NCI-H187 (cell line): ENCODE data around the gene HERC3.

ENCODE experiments used
- DNase-seq, 2 experiments: peaks; one replicate each; lab custom pipeline; 2025; lab: John Stamatoyannopoulos, UW

The HERC3 gene

GRCh38 chr4:88591787-88592599 lies at the start of gene HERC3:
TSS of gene HERC3 (plus strand) at chr4:88592480. CDS start at chr4:88605824, 13,344 bp downstream.
- DNase-seq = peak; percentile 80 to 93

GRCh38 chr4:88549815-88550214 lies 42.5 kb upstream of the HERC3 start:
- DNase-seq = no peak

GRCh38 chr4:88567591-88567990 lies 24.7 kb upstream of the HERC3 start:
- DNase-seq = no peak

GRCh38 chr4:88570001-88570400 lies 22.3 kb upstream of the HERC3 start:
- no peak for DNase-seq

GRCh38 chr4:88573276-88573980 lies 18.9 kb upstream of the HERC3 start:
- DNase-seq = no peak

- DNase-seq = no peak
These were observed 18.3 kb upstream of the HERC3 start for GRCh38 chr4:88573995-88574394.

GRCh38 chr4:88575186-88575585 lies 17.1 kb upstream of the HERC3 start:
- no peak for DNase-seq

- no peak for DNase-seq
These were observed 9.8 kb upstream of the HERC3 start for GRCh38 chr4:88582493-88582892.

GRCh38 chr4:88583631-88584470 lies 8.4 kb upstream of the HERC3 start:
- no peak for DNase-seq

GRCh38 chr4:88584471-88584900 lies 7.8 kb upstream of the HERC3 start:
- no peak for DNase-seq

GRCh38 chr4:88585917-88586316 lies 6.4 kb upstream of the HERC3 start:
- DNase-seq = no peak

- no peak for DNase-seq
These were observed 5.0 kb upstream of the HERC3 start for GRCh38 chr4:88587306-88587705.

GRCh38 chr4:88592600-88593448 lies 544 bp downstream of the HERC3 start:
- peak; percentile 54 for DNase-seq

GRCh38 chr4:88597970-88598660 lies 5.8 kb downstream of the HERC3 start:
- DNase-seq = no peak

- no peak for DNase-seq
These were observed 7.0 kb downstream of the HERC3 start for GRCh38 chr4:88599298-88599697.

GRCh38 chr4:88599714-88600113 lies 7.4 kb downstream of the HERC3 start:
- DNase-seq = no peak

GRCh38 chr4:88600176-88600838 lies 8.0 kb downstream of the HERC3 start:
- DNase-seq = no peak

- DNase-seq = no peak
These were observed 12.8 kb downstream of the HERC3 start for GRCh38 chr4:88604978-88605678.

GRCh38 chr4:88605736-88606135 lies 13.5 kb downstream of the HERC3 start:
- DNase-seq = no peak

- no peak for DNase-seq
These were observed 14.6 kb downstream of the HERC3 start for GRCh38 chr4:88606832-88607231.
